ENCODE measurements around the gene SDHC. TPM values are rescaled to one million over a fixed set of nuclear protein-coding genes. Genes with fewer than 3 reads are reported as not detected.
A peak's percentile ranks its signal among the peaks of the same experiment; 100 is the strongest.
"Not testable (repeated sequence)": the region's sequence is repeated elsewhere in the genome, so short reads cannot be mapped to it uniquely, and the experiment has no call there.

Gene SDHC
- total RNA-seq, 2 donors from 2014 or later, result 294 to 331 TPM

DNA sequence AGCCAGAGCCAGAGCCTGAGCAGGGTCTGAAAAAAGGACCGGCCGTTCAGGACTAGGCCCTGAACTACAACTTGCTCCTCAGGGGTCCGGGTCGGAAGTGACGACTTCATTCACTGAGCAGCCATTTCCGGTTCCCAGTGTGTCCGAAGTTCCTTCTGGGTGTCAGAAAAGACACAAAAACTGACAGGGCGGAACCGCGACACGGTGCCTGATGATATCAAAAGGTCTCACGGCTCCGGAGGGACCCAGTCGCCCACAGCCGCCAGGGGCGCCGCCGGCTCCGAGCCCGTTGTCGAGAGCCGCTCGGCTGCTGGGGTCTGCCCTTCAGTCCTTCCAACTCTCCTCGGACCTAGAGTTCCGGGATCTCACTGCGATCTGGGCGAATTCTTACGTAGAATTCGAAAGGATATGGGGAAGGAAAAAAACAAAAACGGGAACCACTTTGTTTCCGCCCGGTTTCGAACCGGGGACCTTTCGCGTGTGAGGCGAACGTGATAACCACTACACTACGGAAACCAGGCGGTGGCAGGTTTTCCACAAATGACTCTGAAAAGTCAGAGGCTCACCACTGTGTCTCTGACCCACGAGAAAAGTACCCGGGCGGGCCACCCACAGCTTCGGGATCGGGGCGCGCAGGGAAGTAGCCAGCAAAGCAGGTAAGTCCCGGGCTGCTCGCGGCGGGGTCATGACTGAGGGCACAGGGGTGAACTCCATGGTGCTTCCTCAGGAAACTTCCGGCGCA, 85.2 kb downstream of the SDHC start:
- DNase-seq, result peak; percentile 93
- H3K27me3 ChIP-seq, result no peaks in the 10 kb centered on the region
- H3K27ac ChIP-seq, result peak overlapping the region; percentile 100
- intact Hi-C loops (cut with DNase I), result loop anchor here (10.0 kb wide), 1 partner anchor 125 kb away; the partner anchor contains the start of gene HSPA6
- peak overlapping the region; percentile 79 for H3K4me3 ChIP-seq
- no peaks in the 10 kb centered on the region for H3K9me3 ChIP-seq
- no peaks in the 10 kb centered on the region for H3K36me3 ChIP-seq
- TF ChIP-seq, protein P1, sequence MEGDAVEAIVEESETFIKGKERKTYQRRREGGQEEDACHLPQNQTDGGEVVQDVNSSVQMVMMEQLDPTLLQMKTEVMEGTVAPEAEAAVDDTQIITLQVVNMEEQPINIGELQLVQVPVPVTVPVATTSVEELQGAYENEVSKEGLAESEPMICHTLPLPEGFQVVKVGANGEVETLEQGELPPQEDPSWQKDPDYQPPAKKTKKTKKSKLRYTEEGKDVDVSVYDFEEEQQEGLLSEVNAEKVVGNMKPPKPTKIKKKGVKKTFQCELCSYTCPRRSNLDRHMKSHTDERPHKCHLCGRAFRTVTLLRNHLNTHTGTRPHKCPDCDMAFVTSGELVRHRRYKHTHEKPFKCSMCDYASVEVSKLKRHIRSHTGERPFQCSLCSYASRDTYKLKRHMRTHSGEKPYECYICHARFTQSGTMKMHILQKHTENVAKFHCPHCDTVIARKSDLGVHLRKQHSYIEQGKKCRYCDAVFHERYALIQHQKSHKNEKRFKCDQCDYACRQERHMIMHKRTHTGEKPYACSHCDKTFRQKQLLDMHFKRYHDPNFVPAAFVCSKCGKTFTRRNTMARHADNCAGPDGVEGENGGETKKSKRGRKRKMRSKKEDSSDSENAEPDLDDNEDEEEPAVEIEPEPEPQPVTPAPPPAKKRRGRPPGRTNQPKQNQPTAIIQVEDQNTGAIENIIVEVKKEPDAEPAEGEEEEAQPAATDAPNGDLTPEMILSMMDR (IDR thresholded peaks at IDR 0.05), result peak; percentile 31
- H3K4me1 ChIP-seq, result no peaks in the 10 kb centered on the region
- peak overlapping the region; percentile 83 to 98 for H3K9ac ChIP-seq (ENCODE audit: low read depth in 2 of 2, low read length in 2 of 2)

DNA sequence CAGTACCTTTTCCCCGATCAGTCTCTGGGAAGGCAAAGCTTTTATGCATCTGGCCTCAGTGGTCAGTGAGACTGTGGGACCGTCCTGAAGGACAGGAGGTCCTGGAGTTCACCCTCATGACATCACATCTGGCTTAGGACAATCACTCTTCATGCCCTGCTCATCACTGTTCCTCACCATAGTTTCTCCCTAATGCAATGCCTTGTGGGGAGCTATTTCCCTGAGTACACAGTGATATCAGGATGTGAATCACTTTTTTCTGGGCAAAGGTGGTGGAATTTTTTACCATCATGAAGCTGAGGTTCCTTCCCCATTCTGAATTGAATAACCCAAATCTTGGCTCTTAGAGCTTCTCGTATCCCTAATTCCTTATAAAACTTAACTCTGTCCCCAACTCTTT, 88.3 kb downstream of the SDHC start:
- intact Hi-C loops (cut with DNase I), result no loop called here
- DNase-seq, result no peak
- Histone ChIP-seq H3K4me3 (no peak overlapping the region), H3K27ac (no peak overlapping the region), H3K9me3 (no peaks in the 10 kb centered on the region), H3K9ac (ENCODE audit: low read depth in 2 of 2, low read length in 2 of 2) (no peak overlapping the region), H3K27me3 (no peaks in the 10 kb centered on the region), H3K4me1 (no peaks in the 10 kb centered on the region), H3K36me3 (no peaks in the 10 kb centered on the region)
- TF ChIP-seq, protein P1 (IDR thresholded peaks at IDR 0.05), result no peak

DNA sequence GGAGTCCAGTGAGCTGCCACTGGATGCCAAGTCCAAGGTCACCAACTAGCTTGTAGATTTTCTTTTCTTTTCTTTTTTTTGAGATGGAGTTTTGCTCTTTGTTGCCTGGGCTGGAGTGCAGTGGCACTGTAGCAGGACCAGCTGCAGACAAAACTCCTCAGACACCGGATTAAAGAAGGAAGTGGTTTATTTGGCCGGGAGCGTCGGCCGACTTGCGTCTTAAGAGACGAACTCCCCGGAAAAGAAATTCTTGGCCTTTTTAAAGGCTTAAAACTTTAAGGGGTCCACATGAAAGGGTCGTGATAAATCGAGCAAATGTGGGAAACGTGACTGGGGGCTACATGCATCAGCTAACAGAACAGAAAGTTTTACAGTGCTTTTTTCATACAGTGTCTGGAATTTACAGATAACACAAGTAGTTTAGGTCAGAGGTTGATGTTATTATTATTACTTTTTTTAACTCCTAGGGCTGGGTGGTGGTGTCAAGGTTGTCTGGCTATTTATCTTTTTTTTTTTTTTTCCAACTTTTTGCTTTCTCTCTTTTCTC, 89.9 kb downstream of the SDHC start:
- Histone ChIP-seq H3K4me3 (no peak overlapping the region), H3K9ac (ENCODE audit: low read depth in 2 of 2, low read length in 2 of 2) (no peak overlapping the region), H3K27ac (no peak overlapping the region), H3K9me3 (no peaks in the 10 kb centered on the region), H3K36me3 (no peaks in the 10 kb centered on the region), H3K27me3 (no peaks in the 10 kb centered on the region), H3K4me1 (no peaks in the 10 kb centered on the region)
- no peak for DNase-seq
- TF ChIP-seq, protein P1 (IDR thresholded peaks at IDR 0.05), result no peak
- intact Hi-C loops (cut with DNase I), result no loop called here

DNA sequence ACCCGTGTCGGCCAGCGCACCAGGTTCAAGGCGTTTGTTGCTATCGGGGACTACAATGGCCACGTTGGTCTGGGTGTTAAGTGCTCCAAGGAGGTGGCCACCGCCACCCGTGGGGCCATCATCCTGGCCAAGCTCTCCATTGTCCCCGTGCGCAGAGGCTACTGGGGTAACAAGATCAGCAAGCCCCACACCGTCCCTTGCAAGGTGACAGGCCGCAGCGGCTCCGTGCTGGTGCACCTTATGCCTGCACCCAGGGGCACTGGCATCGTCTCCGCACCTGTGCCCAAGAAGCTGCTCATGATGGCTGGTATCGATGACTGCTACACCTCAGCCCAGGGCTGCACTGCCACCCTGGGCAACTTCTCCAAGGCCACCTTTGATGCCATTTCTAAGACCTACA, 92.4 kb downstream of the SDHC start:
- H3K4me1 ChIP-seq; H3K9me3 ChIP-seq; H3K4me3 ChIP-seq; DNase-seq; H3K27ac ChIP-seq; H3K27me3 ChIP-seq; intact Hi-C loops (cut with DNase I); H3K9ac ChIP-seq (ENCODE audit: low read depth in 2 of 2, low read length in 2 of 2); H3K36me3 ChIP-seq: not testable (repeated sequence)

DNA sequence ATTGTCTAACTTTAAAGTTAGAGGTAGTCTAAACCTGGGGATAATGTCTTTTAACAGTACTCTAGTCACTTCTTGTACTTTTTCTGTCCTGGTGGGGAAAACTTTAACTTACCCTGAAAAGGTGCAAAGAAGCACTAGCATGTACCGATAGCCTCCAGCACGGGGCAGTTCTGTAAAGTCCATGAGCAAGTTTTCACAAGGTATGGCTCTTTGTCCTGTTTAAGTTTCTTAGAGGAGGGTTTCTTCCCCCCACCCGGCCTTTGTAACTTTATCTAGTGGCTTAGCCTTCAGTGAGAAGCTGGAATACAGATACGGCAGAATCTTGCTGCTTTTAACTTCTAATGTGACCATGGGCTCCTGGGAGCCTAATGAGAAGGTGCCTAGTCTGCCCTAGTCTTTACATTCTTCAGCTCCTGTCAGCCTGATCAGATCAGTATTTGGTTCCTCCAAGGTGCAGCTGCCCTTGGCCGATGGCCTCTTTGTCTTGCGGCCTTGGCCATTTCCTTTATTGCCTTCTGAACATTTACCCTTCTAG, 93.3 kb downstream of the SDHC start:
- no peak for DNase-seq
- Histone ChIP-seq H3K36me3 (no peaks in the 10 kb centered on the region), H3K27me3 (no peaks in the 10 kb centered on the region), H3K27ac (no peak overlapping the region), H3K4me3 (no peak overlapping the region), H3K9me3 (no peaks in the 10 kb centered on the region), H3K9ac (ENCODE audit: low read depth in 2 of 2, low read length in 2 of 2) (no peak overlapping the region), H3K4me1 (no peaks in the 10 kb centered on the region)
- TF ChIP-seq, protein P1 (IDR thresholded peaks at IDR 0.05), result no peak
- intact Hi-C loops (cut with DNase I), result no loop called here

Measured in colonic mucosa (tissue), 4 donors.